HuH-7.5 (cell line): ENCODE data around the gene ZG16B.

Experiments
- DNase-seq: peaks from one replicate; pipeline ENCODE4 v3.0.0; 2011; ENCODE audit warnings: low spot score

The ZG16B gene

GRCh38 chr16:2829501-2830354 is at the start of gene ZG16B:
Gene ZG16B, plus strand, starts transcription at chr16:2830303. Its CDS starts 139 bp downstream, at chr16:2830442.
- DNase-seq: no peak

- peak; percentile 41 for DNase-seq
Measured at GRCh38 chr16:2782583-2783351, 47.3 kb upstream of the ZG16B start.

- DNase-seq: no peak
Measured at GRCh38 chr16:2783581-2784357, 46.3 kb upstream of the ZG16B start.

- DNase-seq: no peak
Measured at GRCh38 chr16:2784358-2785100, 45.6 kb upstream of the ZG16B start.

- DNase-seq: no peak
Measured at GRCh38 chr16:2785101-2785991, 44.8 kb upstream of the ZG16B start.

GRCh38 chr16:2786061-2786825 is 43.9 kb upstream of the ZG16B start:
- DNase-seq: no peak

GRCh38 chr16:2786826-2787151 is 43.3 kb upstream of the ZG16B start:
- DNase-seq: no peak

- no peak for DNase-seq
Measured at GRCh38 chr16:2787406-2787805, 42.7 kb upstream of the ZG16B start, which contains the start of gene PRSS33. Gene PRSS33, minus strand, starts transcription at chr16:2787560. Its CDS starts 1,013 bp downstream, at chr16:2786547.

- no peak for DNase-seq
Measured at GRCh38 chr16:2787961-2788360, 42.1 kb upstream of the ZG16B start.

GRCh38 chr16:2790631-2791030 is 39.5 kb upstream of the ZG16B start:
- no peak for DNase-seq

GRCh38 chr16:2791174-2791573 is 38.9 kb upstream of the ZG16B start:
- DNase-seq: no peak

GRCh38 chr16:2792940-2793339 is 37.2 kb upstream of the ZG16B start:
- no peak for DNase-seq

- DNase-seq: no peak
Measured at GRCh38 chr16:2795395-2796143, 34.5 kb upstream of the ZG16B start.

- DNase-seq: no peak
Measured at GRCh38 chr16:2798723-2799204, 31.3 kb upstream of the ZG16B start.

GRCh38 chr16:2799205-2799858 is 30.8 kb upstream of the ZG16B start:
- no peak for DNase-seq

- no peak for DNase-seq
Measured at GRCh38 chr16:2799859-2800226, 30.3 kb upstream of the ZG16B start.

- no peak for DNase-seq
Measured at GRCh38 chr16:2803545-2804195, 26.4 kb upstream of the ZG16B start.

- no peak for DNase-seq
Measured at GRCh38 chr16:2804728-2805127, 25.4 kb upstream of the ZG16B start.
